ENCODE results near the gene SERINC1.
A peak's percentile ranks its signal among the peaks of the same experiment; 100 is the strongest.

The SERINC1 gene

GRCh38 chr6:122431780-122432179 lies 39.8 kb downstream of the SERINC1 start:
- DNase-seq, result no peak

GRCh38 chr6:122429323-122429722 lies 42.3 kb downstream of the SERINC1 start:
- no peak for DNase-seq

DNA sequence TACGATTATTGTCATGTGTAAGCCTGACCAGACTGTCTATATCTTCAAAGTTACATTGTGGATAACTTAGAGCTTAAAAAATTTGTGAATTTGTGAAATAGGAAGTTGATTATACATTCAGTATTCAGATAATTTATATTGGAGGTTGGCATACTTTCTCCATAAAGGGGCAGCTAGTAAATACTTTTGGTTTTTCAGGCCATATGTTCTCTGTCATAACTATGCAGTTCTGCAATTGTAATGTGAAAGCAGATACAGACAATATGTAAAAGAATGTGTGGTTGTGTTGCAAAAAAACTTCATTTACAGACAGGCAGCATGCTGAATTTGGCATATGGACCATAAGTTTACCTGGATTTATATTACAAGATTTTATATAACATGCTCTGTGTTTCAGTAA lies 42.8 kb downstream of the SERINC1 start:
- no peak for DNase-seq

DNA sequence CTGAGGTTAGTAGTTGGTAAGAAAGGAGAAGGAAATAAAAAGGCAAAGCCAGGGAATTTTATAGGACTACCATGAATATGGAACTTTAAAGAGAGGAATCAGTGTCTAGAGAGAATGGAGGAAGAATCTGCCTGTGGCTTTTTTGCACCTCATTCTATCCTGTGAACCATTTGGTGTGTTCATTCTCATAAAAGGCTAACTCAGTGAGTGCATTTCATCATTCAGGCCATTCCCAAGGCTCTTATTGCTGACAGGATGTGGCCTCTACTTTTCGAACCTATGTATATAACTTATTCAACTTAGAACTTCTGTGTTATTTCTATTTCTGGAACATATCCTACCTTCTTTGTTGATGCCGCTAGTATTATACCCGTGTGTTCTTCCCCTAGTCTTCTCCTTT lies 45.0 kb downstream of the SERINC1 start:
- DNase-seq, result no peak

DNA sequence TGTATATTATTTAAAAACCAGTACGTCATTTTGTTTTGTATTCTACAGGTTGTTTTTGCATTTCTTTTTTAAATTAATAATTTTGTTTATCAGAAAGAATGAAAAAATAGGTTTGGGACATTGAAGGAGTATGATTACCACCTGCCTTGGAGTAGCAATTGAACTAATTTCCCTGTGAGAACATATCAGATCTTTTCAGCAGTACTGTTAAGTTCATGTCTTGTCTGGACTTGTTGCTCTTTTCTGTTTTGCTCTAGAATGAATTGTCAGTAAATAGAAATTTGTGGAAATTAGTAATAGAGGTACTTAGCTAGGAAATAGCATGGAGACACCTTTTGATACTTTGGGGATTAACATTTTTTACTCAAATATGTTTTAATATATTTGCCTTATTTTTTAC lies 47.9 kb downstream of the SERINC1 start:
- no peak for DNase-seq

DNA sequence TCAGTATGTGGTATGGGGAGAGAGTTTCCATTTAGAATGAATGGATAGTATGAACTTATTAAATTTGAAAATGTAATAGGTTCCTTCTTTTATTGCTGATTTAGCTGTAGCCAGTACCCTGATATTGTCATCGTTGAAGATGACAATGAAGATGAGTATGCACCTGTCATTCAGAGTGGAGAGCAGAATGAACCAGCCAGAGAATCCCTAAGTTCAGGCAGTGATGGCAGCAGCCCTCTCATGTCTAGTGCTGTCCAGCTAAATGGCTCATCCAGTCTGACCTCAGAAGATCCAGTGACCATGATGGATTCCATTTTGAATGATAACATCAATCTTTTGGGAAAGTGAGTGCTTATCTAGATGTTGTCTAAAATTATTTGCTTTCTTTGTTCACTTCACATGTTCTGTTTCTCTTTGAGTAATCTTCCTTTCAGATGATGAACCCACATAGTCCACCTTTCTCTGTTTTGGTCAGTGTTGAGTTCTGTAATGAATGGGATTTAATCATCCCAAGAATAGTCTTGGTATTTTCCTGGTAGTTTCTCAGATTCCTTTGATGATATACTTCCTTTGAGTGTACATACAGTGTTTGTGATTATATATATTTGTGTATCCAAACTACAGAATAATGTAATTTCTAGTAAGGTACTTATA lies 48.9 kb downstream of the SERINC1 start:
- no peak for DNase-seq

DNA sequence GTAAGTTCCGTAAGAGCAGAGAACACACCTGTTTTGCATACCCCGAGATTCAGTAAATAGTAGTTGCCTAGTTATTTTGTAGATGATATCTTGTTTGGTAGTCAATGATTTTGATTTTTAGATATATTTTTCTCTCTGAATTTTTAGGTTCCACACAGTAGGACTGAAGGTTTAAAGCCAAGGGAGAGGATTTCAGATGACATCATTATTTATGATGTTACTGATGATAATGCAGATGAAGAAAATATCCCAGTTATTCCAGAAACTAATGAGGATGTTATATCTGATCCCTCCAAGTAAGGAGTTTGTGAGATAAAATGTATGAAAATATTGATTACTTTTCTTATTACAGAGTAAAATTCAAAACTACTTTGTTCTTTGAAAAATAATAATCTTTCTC lies 49.6 kb downstream of the SERINC1 start:
- no peak for DNase-seq

- no peak for DNase-seq
Measured at GRCh38 chr6:122416825-122417224, 54.8 kb downstream of the SERINC1 start.

- no peak for DNase-seq
Measured at GRCh38 chr6:122412001-122412400, 59.6 kb downstream of the SERINC1 start.

- no peak for DNase-seq
Measured at GRCh38 chr6:122408702-122409458, 62.7 kb downstream of the SERINC1 start.

GRCh38 chr6:122408240-122408639 lies 63.4 kb downstream of the SERINC1 start:
- DNase-seq, result no peak

GRCh38 chr6:122407712-122408111 lies 63.9 kb downstream of the SERINC1 start:
- no peak for DNase-seq

DNA sequence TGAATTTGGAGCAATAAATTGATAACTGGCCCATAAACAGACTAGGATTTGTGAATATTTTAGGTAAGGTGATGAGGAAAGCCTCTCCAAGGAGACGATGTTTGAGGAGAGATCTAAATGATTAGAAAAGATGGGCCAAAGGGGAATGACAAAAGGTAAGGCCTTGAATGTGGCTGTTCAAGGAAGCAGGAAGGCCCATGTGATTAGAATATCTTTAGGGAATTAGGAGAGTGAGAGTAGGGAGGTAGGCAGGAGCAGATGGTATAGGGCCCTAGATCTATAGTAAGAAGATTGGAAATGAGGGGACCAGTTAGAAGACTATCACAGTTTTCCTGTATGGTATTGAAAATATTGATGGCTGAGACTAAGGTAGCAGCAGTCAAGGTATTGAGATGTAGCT lies 65.4 kb downstream of the SERINC1 start:
- DNase-seq, result no peak

DNA sequence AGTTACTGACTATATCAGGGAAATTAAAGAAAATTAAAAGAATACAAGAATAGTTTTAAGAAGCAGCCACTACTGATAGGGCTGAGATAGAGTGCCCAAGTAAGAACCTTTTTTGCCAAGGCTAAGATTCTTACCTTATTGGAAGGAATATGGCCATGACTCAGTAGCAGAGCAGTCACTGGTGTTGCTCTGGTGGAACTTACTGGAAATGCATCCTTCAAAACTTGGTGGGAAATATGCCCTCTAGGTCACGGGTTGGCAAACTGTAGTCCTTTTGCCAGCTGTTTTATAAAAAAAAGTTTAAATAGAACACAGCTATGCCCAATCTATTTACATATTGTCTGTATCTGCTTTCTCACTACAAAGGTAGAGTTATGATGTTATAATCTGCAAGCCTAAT lies 66.2 kb downstream of the SERINC1 start:
- no peak for DNase-seq

DNA sequence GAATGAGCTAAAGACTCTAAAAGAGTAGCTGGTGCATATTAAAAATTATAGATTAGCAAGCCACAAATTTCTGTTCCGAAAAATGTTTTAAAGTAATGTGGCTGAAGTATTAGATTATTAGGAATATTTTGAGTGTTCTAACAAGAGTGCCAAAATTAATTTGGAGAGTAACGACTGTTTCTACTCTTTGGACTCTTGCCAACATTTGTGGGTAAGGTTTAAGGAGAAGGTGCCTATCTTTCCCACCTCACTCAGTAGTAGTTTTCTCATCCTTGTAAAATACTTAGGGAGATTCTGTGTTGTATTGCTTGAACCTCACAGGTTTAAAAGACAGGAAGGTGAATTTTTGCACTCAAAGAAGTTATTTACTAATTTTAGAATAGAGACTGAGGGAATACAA lies 67.2 kb downstream of the SERINC1 start:
- no peak for DNase-seq

DNA sequence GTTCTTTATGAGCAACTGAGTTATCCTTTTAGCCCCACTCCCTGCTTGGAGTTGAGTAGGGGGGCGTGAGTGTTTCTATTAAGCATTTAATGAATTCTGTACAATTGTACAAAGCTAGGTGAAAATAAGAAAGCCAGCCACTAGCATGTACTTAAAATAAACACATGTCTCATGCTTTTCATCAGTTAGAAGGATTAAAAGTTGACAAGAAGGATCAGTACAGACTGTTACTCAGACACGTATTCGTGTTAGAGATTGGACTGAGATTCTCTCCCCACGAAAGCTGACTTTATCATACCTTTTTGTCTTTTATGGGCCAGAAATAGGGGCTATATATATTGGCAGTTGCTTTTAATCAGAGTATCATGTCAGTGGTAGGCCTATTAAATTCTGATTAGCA lies 70.5 kb downstream of the SERINC1 start:
- no peak for DNase-seq

DNA sequence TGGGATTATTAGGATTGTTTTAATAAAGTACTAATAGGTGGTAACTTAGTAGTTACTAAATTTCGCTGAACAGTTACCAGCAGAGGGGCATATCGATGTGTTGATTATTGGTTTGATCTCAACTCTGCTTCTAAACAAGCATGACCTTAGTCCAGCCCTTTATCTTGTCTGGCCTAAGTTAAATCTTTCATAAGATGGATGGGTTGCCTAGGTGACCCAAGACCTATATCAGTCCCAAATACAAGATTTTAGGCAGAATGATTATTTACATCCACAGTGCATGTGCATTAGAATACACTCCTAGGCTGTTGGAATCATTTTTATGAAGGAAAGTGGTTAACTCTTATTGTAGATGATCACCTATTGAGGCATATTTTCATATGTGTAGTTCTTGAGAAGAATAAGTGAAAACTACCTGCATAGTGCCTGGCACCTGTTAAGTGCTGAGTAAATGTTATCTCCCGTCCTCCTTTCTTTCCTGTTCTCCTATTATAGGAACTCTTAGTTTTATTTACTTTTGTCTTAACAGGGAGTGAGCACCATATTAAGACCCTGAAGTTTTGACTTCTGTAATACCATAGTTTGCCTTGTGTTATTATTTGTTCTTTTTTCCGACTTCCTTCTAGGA lies 71.0 kb downstream of the SERINC1 start:
- DNase-seq, result no peak

DNA sequence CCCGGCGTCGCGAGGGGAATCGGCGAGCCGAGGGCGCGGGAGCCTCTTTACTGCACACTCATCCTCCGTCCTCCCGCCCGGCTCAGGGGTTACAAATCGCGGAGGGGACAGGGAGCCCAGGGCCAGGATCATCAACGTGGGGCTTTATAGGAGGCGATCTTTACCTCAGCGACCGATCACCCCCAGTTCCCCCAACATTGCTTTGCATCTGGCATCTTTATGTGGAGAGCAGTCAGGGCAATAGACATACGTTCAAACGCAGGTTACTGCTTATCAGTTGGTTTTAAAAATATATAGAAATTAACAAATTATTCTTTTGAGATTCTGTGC lies 71.5 kb downstream of the SERINC1 start:
- DNase-seq, result no peak

GRCh38 chr6:122399348-122400120 lies 72.1 kb downstream of the SERINC1 start, which contains the start of gene HSF2:
TSS of gene HSF2 (plus strand) at chr6:122399652. CDS start at chr6:122399738, 86 bp downstream.
- peak; percentile 92 for DNase-seq

- no peak for DNase-seq
Measured at GRCh38 chr6:122399055-122399347, 72.6 kb downstream of the SERINC1 start.

- DNase-seq, result no peak
Measured at GRCh38 chr6:122394016-122394415, 77.6 kb downstream of the SERINC1 start.

- DNase-seq, result no peak
Measured at GRCh38 chr6:122393351-122393896, 78.2 kb downstream of the SERINC1 start.
